GM19455 (cell line): ENCODE data around the gene METTL4.
"Not testable (repeated sequence)": the region's sequence is repeated elsewhere in the genome, so short reads cannot be mapped to it uniquely, and the experiment has no call there.

Source experiments
- ATAC-seq: cut with Tn5 transposase; IDR thresholded peaks from one replicate; pipeline ENCODE4 v1.9.1; 2021; ENCODE audit not compliant: unreplicated experiment

The METTL4 gene

GRCh38 chr18:2564373-2564772 is 6.9 kb downstream of the METTL4 start:
- no peak for ATAC-seq

- no peak for ATAC-seq
These were observed 12.1 kb downstream of the METTL4 start for GRCh38 chr18:2559249-2559648.

- ATAC-seq: no peak
These were observed 13.8 kb downstream of the METTL4 start for GRCh38 chr18:2557536-2557935.

GRCh38 chr18:2555895-2556294 is 15.4 kb downstream of the METTL4 start:
- ATAC-seq: no peak

- ATAC-seq: no peak
These were observed 16.6 kb downstream of the METTL4 start for GRCh38 chr18:2554696-2555095.

- no peak for ATAC-seq
These were observed 19.9 kb downstream of the METTL4 start for GRCh38 chr18:2551425-2551824.

- ATAC-seq: no peak
These were observed 21.8 kb downstream of the METTL4 start for GRCh38 chr18:2549462-2549861.

GRCh38 chr18:2547477-2548087 is 23.7 kb downstream of the METTL4 start:
- ATAC-seq: peak; percentile 71

- no peak for ATAC-seq
These were observed 26.1 kb downstream of the METTL4 start for GRCh38 chr18:2545155-2545554.

GRCh38 chr18:2541925-2542563 is 29.3 kb downstream of the METTL4 start:
- ATAC-seq: peak; percentile 76

GRCh38 chr18:2540575-2540974 is 30.7 kb downstream of the METTL4 start:
- no peak for ATAC-seq

GRCh38 chr18:2538844-2539243 is 32.5 kb downstream of the METTL4 start:
- no peak for ATAC-seq

GRCh38 chr18:2538236-2538635 is 33.1 kb downstream of the METTL4 start:
- ATAC-seq: no peak

GRCh38 chr18:2537296-2537695 is 34.0 kb downstream of the METTL4 start:
- no peak for ATAC-seq

- ATAC-seq: no peak
These were observed 34.8 kb downstream of the METTL4 start for GRCh38 chr18:2536493-2536892.

- ATAC-seq: no peak
These were observed 35.2 kb downstream of the METTL4 start for GRCh38 chr18:2536063-2536462.

GRCh38 chr18:2535419-2535910 is 35.8 kb downstream of the METTL4 start:
- ATAC-seq: no peak

GRCh38 chr18:2534906-2535305 is 36.4 kb downstream of the METTL4 start:
- ATAC-seq: no peak

GRCh38 chr18:2532797-2533196 is 38.5 kb downstream of the METTL4 start:
- ATAC-seq: no peak

GRCh38 chr18:2531751-2532150 is 39.6 kb downstream of the METTL4 start:
- no peak for ATAC-seq

GRCh38 chr18:2529154-2529553 is 42.2 kb downstream of the METTL4 start:
- no peak for ATAC-seq

GRCh38 chr18:2526329-2526728 is 45.0 kb downstream of the METTL4 start:
- no peak for ATAC-seq

GRCh38 chr18:2524794-2525198 is 46.5 kb downstream of the METTL4 start:
- ATAC-seq: not testable (repeated sequence)
